Renal pelvis (tissue), 4 donors: ENCODE measurements around the gene ZBTB42. TPM values are rescaled to one million over a fixed set of nuclear protein-coding genes. Genes with fewer than 3 reads are reported as not detected.

Source experiments
- DNase-seq: peaks from one replicate; pipeline ENCODE4 v3.0.0-alpha.2; 2013
- polyA plus RNA-seq, 3 donors: library from polyadenylated mRNA; unstranded; fragments of 120-200 nt; gene quantifications; one replicate each; pipeline ENCODE4 v1.2.1, GENCODE V29; 2013; ENCODE audit not compliant: insufficient read length in 3 of 3

ZBTB42 gene
- polyA plus RNA-seq, 3 donors = 4.7 to 5.4 (median 5.1) TPM

- no peak for DNase-seq
Measured at GRCh38 chr14:104779776-104780512, 21.0 kb upstream of the ZBTB42 start.

- no peak for DNase-seq
Measured at GRCh38 chr14:104780513-104781030, 20.3 kb upstream of the ZBTB42 start.

GRCh38 chr14:104781271-104782077 is 19.4 kb upstream of the ZBTB42 start:
- no peak for DNase-seq

- DNase-seq = no peak
Measured at GRCh38 chr14:104782086-104782807, 18.7 kb upstream of the ZBTB42 start.

- DNase-seq = no peak
Measured at GRCh38 chr14:104782808-104783139, 18.1 kb upstream of the ZBTB42 start.

- DNase-seq = no peak
Measured at GRCh38 chr14:104783484-104784217, 17.2 kb upstream of the ZBTB42 start.

GRCh38 chr14:104784218-104784568 is 16.7 kb upstream of the ZBTB42 start:
- DNase-seq = no peak

GRCh38 chr14:104784846-104785707 is 15.8 kb upstream of the ZBTB42 start:
- DNase-seq = no peak

- no peak for DNase-seq
Measured at GRCh38 chr14:104785708-104786080, 15.2 kb upstream of the ZBTB42 start.

- no peak for DNase-seq
Measured at GRCh38 chr14:104786091-104786586, 14.8 kb upstream of the ZBTB42 start.

- DNase-seq = no peak
Measured at GRCh38 chr14:104786726-104787675, 13.9 kb upstream of the ZBTB42 start.

- no peak for DNase-seq
Measured at GRCh38 chr14:104787736-104788135, 13.2 kb upstream of the ZBTB42 start.

- DNase-seq = no peak
Measured at GRCh38 chr14:104788161-104788818, 12.6 kb upstream of the ZBTB42 start.

- DNase-seq = no peak
Measured at GRCh38 chr14:104788873-104789663, 11.8 kb upstream of the ZBTB42 start.

GRCh38 chr14:104789752-104790743 is 10.9 kb upstream of the ZBTB42 start:
- no peak for DNase-seq

GRCh38 chr14:104791425-104791824 is 9.5 kb upstream of the ZBTB42 start:
- no peak for DNase-seq
